H9 (cell line): ENCODE data around the gene SREBF1. TPM values are rescaled to one million over a fixed set of nuclear protein-coding genes. Genes with fewer than 3 reads are reported as not detected.

Experiments used
- DNase-seq: peaks from one replicate; pipeline ENCODE4 v3.0.0-alpha.2; 2017
- H2AFZ ChIP-seq: one replicate; pipeline ENCODE4 v1.6.1; 2013; ENCODE audit warnings: mild to moderate bottlenecking, low read length, control low read depth, moderate library complexity
- H2AK5ac ChIP-seq: 2 replicates; pipeline ENCODE4 v1.6.1; 2013; ENCODE audit warnings: low read length, control low read depth, mixed read lengths; ENCODE audit not compliant: insufficient read length
- H2BK120ac ChIP-seq: one replicate; pipeline ENCODE4 v1.6.1; 2013; ENCODE audit warnings: low read depth, mild to moderate bottlenecking, low read length, control low read depth, inconsistent platforms; ENCODE audit not compliant: poor library complexity, severe bottlenecking
- H2BK12ac ChIP-seq: 2 replicates; pipeline ENCODE4 v1.6.1; 2013; ENCODE audit warnings: low read length, control low read depth, mixed read lengths, low read depth; ENCODE audit not compliant: insufficient read length
- H2BK15ac ChIP-seq: 2 replicates; pipeline ENCODE4 v1.6.1; 2013; ENCODE audit warnings: low read depth, low read length, control low read depth
- H2BK20ac ChIP-seq: one replicate; pipeline ENCODE4 v1.6.1; 2013; ENCODE audit warnings: low read depth, mild to moderate bottlenecking, low read length, control low read depth, inconsistent platforms; ENCODE audit not compliant: poor library complexity, severe bottlenecking
- H2BK5ac ChIP-seq: 2 replicates; pipeline ENCODE4 v1.6.1; 2013; ENCODE audit warnings: low read length, control low read depth, mixed read lengths; ENCODE audit not compliant: insufficient read length
- H3K14ac ChIP-seq: 2 replicates; pipeline ENCODE4 v1.6.1; 2013; ENCODE audit warnings: low read length, control low read depth; ENCODE audit not compliant: insufficient read depth
- H3K18ac ChIP-seq: 2 replicates; pipeline ENCODE4 v1.6.1; 2013; ENCODE audit warnings: low read depth, mild to moderate bottlenecking, mixed read lengths, low read length, control low read depth; ENCODE audit not compliant: insufficient read length
- H3K23ac ChIP-seq: 2 replicates; pipeline ENCODE4 v1.6.1; 2013; ENCODE audit warnings: low read length, control low read depth, mixed read lengths, low read depth; ENCODE audit not compliant: insufficient read length
- H3K23me2 ChIP-seq: 2 replicates; pipeline ENCODE4 v1.6.1; 2013; ENCODE audit warnings: low read depth, mild to moderate bottlenecking, mixed read lengths, low read length, control low read depth; ENCODE audit not compliant: insufficient read length, poor library complexity, severe bottlenecking
- H3K27ac ChIP-seq: 2 replicates; pipeline ENCODE4 v1.5.1; 2013; ENCODE audit warnings: low read length, control low read depth, mixed read lengths, low read depth; ENCODE audit not compliant: insufficient read length
- H3K27me3 ChIP-seq: 2 replicates; pipeline ENCODE4 v1.6.1; 2013; ENCODE audit warnings: low read length, control low read depth, inconsistent platforms; ENCODE audit not compliant: insufficient read depth
- H3K4ac ChIP-seq: 2 replicates; pipeline ENCODE4 v1.6.1; 2013; ENCODE audit warnings: low read depth, mild to moderate bottlenecking, control low read depth, inconsistent platforms, low read length, moderate library complexity
- H3K4me1 ChIP-seq: 2 replicates; pipeline ENCODE4 v1.6.1; 2013; ENCODE audit warnings: low read length, control low read depth, inconsistent platforms; ENCODE audit not compliant: insufficient read depth
- H3K4me2 ChIP-seq: 2 replicates; pipeline ENCODE4 v1.6.1; 2013; ENCODE audit warnings: low read length, control low read depth, mixed read lengths; ENCODE audit not compliant: insufficient read length, insufficient read depth
- H3K56ac ChIP-seq: 2 replicates; pipeline ENCODE4 v1.6.1; 2013; ENCODE audit warnings: low read depth, mild to moderate bottlenecking, mixed read lengths, low read length, control low read depth; ENCODE audit not compliant: insufficient read length
- H3K79me1 ChIP-seq: 2 replicates; pipeline ENCODE4 v1.6.1; 2013; ENCODE audit warnings: low read depth, mild to moderate bottlenecking, moderate library complexity, low read length, control low read depth, inconsistent platforms; ENCODE audit not compliant: insufficient read depth, poor library complexity, severe bottlenecking
- H3K79me2 ChIP-seq: 2 replicates; pipeline ENCODE4 v1.6.1; 2013; ENCODE audit warnings: low read length, control low read depth, inconsistent platforms; ENCODE audit not compliant: insufficient read depth
- H3K9ac ChIP-seq: 2 replicates; pipeline ENCODE4 v1.6.1; 2013; ENCODE audit warnings: low read length, control low read depth, mixed read lengths; ENCODE audit not compliant: insufficient read length; ENCODE audit errors: extremely low read depth
- H3K9me3 ChIP-seq: one replicate; pipeline ENCODE4 v1.6.1; 2013; ENCODE audit warnings: low read depth, low read length, inconsistent platforms; ENCODE audit not compliant: control insufficient read depth
- H3T11ph ChIP-seq: one replicate; pipeline ENCODE4 v1.6.1; 2013; ENCODE audit warnings: mild to moderate bottlenecking, low read length, control low read depth, inconsistent platforms
- H4K20me1 ChIP-seq: one replicate; pipeline ENCODE4 v1.6.1; 2013; ENCODE audit not compliant: control insufficient read depth, insufficient read length, insufficient read depth
- H4K5ac ChIP-seq: 2 replicates; pipeline ENCODE4 v1.6.1; 2013; ENCODE audit warnings: low read depth, mild to moderate bottlenecking, mixed read lengths, low read length, control low read depth; ENCODE audit not compliant: insufficient read length
- H4K8ac ChIP-seq: replicated peaks from 2 replicates; pipeline ENCODE4 v1.6.1; 2013; ENCODE audit warnings: low read length, control low read depth, mixed read lengths, low read depth; ENCODE audit not compliant: insufficient read length
- H4K91ac ChIP-seq: 2 replicates; pipeline ENCODE4 v1.6.1; 2013; ENCODE audit warnings: low read depth, mild to moderate bottlenecking, moderate library complexity, mixed read lengths, low read length, control low read depth; ENCODE audit not compliant: insufficient read length
- H3K27ac Mint-ChIP-seq, 3 experiments: 2 replicates in 2 of 3; 3 replicates in 1 of 3; pipeline ENCODE4 v1.8.0; 2020 to 2021; ENCODE audit warnings: mixed read lengths in 3 of 3, mild to moderate bottlenecking in 1 of 3, moderate library complexity in 1 of 3
- H3K27me3 Mint-ChIP-seq: 2 replicates; pipeline ENCODE4 v1.8.0; 2021; ENCODE audit warnings: low read depth, mild to moderate bottlenecking, moderate library complexity, mixed read lengths
- H3K36me3 Mint-ChIP-seq, 3 experiments: 2 replicates in 2 of 3; 3 replicates in 1 of 3; pipeline ENCODE4 v1.8.0; 2020 to 2021; ENCODE audit warnings: low read depth in 3 of 3, mixed read lengths in 3 of 3; ENCODE audit not compliant: insufficient read depth in 1 of 3
- H3K4me1 Mint-ChIP-seq, 2 experiments: 2 replicates each; pipeline ENCODE4 v1.8.0; 2020; ENCODE audit warnings: mixed read lengths in 2 of 2
- H3K4me3 Mint-ChIP-seq, 2 experiments: 2 replicates in 1 of 2; 3 replicates in 1 of 2; pipeline ENCODE4 v1.8.0; 2020 to 2021; ENCODE audit warnings: mild to moderate bottlenecking in 2 of 2, mixed read lengths in 2 of 2, moderate library complexity in 1 of 2
- H3K9me3 Mint-ChIP-seq, 2 experiments: 2 replicates in 1 of 2; 3 replicates in 1 of 2; pipeline ENCODE4 v1.8.0; 2020; ENCODE audit warnings: mild to moderate bottlenecking in 2 of 2, mixed read lengths in 2 of 2, moderate library complexity in 1 of 2
- CTCF ChIP-seq: fragments of 200-600 bp; sonication (generic); conservative IDR thresholded peaks from 3 replicates; pipeline ENCODE4 v1.8.0; 2021; ENCODE audit warnings: antibody characterized with exemption, mild to moderate bottlenecking
- WGBS: extraction: QIAGEN DNeasy Blood & Tissue Kit; methylation state at CpG from one replicate; pipeline ENCODE4 v1.1.7; 2013; ENCODE audit warnings: missing lambda C conversion rate, low lambda C conversion rate, mixed read lengths; ENCODE audit not compliant: insufficient read length; ENCODE audit errors: extremely low coverage; 5-methylcytosine and 5-hydroxymethylcytosine counted together
- total RNA-seq: library from RNA; stranded (reverse); gene quantifications from 2 replicates; pipeline ENCODE4 v1.2.1, GENCODE V29; 2021

Gene SREBF1
- total RNA-seq, 1 experiment from 2014 or later, result 81.9 TPM

- no peak overlapping the region; the same call in 1 of the 2 replicates for H3K14ac ChIP-seq
- H3K18ac ChIP-seq, result no peak overlapping the region
- WGBS, result no CpG with 5 or more reads among the region's 16 CpGs
- no peak overlapping the region for H2BK12ac ChIP-seq
- no peak overlapping the region for H2BK5ac ChIP-seq
- H3K9me3 Mint-ChIP-seq, result no peaks in the 10 kb centered on the region
- H3K9me3 ChIP-seq, result no peaks in the 10 kb centered on the region
- H3K79me2 ChIP-seq, result peaks cover 14% of the 10 kb centered on the region; the same call in 1 of the 2 replicates
- H3K4me3 Mint-ChIP-seq, result no peak overlapping the region
- no peak overlapping the region for H4K5ac ChIP-seq
- H3K4me2 ChIP-seq, result no peak overlapping the region
- H4K91ac ChIP-seq, result no peak overlapping the region
- H2AFZ ChIP-seq, result no peak overlapping the region
- H3K27me3 Mint-ChIP-seq, result no peaks in the 10 kb centered on the region
- no peak overlapping the region for H3K23ac ChIP-seq
- no peak overlapping the region for H3K9ac ChIP-seq
- peaks cover 11% of the 10 kb centered on the region for H3K4me1 ChIP-seq
- H4K8ac ChIP-seq, result no peak overlapping the region
- no peak overlapping the region for H3K56ac ChIP-seq
- H2BK15ac ChIP-seq, result no peak overlapping the region
- H3K79me1 ChIP-seq, result peaks cover 16% of the 10 kb centered on the region
- H2BK20ac ChIP-seq, result no peak overlapping the region
- H2AK5ac ChIP-seq, result no peak overlapping the region
- DNase-seq, result no peak
- no peak overlapping the region for H2BK120ac ChIP-seq
- peaks cover 9% of the 10 kb centered on the region for H3K23me2 ChIP-seq
- TF ChIP-seq CTCF, result no peak
- peaks cover 8 to 39% (median 20%) of the 10 kb centered on the region in 3 experiments; a peak in 6 of 7 replicates for H3K36me3 Mint-ChIP-seq
- H3K4me1 Mint-ChIP-seq, result peaks cover 47 to 67% of the 10 kb centered on the region in 2 experiments
- H4K20me1 ChIP-seq, result peaks cover 2% of the 10 kb centered on the region
- H3K27me3 ChIP-seq, result no peaks in the 10 kb centered on the region
- H3K27ac ChIP-seq, result no peak overlapping the region
- no peak overlapping the region for H3T11ph ChIP-seq
- peak overlapping the region in 2 of 3 experiments; percentile 41 to 89; a peak in 4 of 7 replicates for H3K27ac Mint-ChIP-seq
- H3K4ac ChIP-seq, result no peak overlapping the region
These were observed 9.6 kb downstream of the SREBF1 start for GRCh38 chr17:17826942-17827785.
